ENCODE measurements around the gene KRTAP10-12. TPM values are rescaled to one million over a fixed set of nuclear protein-coding genes. Genes with fewer than 3 reads are reported as not detected.

KRTAP10-12 gene
- total RNA-seq, 2 donors from 2014 or later: not detected

DNA sequence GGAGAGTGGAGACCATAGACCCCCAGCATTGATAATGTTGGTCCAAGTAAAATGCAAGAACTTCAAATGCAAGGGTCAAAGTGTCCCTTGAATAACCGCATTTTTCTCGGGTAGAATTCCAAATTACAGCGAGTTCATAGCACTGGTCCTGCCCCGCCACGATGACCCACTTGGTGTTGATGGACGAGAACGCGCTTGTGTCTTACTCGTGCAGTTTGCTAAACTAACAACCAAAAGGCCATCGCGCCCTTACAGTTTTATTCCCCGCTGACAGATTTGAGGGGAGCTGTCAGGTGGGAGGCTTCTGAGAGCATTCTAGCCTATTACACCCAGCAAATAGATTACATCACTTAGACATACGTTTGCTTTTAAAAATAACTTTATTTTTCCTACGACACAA, 31.7 kb downstream of the KRTAP10-12 start:
- TF ChIP-seq, protein P1, sequence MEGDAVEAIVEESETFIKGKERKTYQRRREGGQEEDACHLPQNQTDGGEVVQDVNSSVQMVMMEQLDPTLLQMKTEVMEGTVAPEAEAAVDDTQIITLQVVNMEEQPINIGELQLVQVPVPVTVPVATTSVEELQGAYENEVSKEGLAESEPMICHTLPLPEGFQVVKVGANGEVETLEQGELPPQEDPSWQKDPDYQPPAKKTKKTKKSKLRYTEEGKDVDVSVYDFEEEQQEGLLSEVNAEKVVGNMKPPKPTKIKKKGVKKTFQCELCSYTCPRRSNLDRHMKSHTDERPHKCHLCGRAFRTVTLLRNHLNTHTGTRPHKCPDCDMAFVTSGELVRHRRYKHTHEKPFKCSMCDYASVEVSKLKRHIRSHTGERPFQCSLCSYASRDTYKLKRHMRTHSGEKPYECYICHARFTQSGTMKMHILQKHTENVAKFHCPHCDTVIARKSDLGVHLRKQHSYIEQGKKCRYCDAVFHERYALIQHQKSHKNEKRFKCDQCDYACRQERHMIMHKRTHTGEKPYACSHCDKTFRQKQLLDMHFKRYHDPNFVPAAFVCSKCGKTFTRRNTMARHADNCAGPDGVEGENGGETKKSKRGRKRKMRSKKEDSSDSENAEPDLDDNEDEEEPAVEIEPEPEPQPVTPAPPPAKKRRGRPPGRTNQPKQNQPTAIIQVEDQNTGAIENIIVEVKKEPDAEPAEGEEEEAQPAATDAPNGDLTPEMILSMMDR (IDR thresholded peaks at IDR 0.05): no peak
- TF ChIP-seq POLR2AphosphoS5 (IDR thresholded peaks at IDR 0.05): no peak
- TF ChIP-seq POLR2A (IDR thresholded peaks at IDR 0.05): no peak
- no peak for DNase-seq (ENCODE audit: low spot score)
- no peaks in the 10 kb centered on the region for H3K36me3 ChIP-seq
- intact Hi-C loops (cut with DNase I): no loop called here
- H3K4me3 ChIP-seq: no peak overlapping the region
- no peak overlapping the region for H3K27ac ChIP-seq
- H3K27me3 ChIP-seq (replicated peaks; ENCODE audit: insufficient read depth): peaks cover 8% of the 10 kb centered on the region
- no peaks in the 10 kb centered on the region for H3K9me3 ChIP-seq
- 86% methylated on average over 14 of the region's 14 CpGs for WGBS
- H3K4me1 ChIP-seq (replicated peaks): no peaks in the 10 kb centered on the region

DNA sequence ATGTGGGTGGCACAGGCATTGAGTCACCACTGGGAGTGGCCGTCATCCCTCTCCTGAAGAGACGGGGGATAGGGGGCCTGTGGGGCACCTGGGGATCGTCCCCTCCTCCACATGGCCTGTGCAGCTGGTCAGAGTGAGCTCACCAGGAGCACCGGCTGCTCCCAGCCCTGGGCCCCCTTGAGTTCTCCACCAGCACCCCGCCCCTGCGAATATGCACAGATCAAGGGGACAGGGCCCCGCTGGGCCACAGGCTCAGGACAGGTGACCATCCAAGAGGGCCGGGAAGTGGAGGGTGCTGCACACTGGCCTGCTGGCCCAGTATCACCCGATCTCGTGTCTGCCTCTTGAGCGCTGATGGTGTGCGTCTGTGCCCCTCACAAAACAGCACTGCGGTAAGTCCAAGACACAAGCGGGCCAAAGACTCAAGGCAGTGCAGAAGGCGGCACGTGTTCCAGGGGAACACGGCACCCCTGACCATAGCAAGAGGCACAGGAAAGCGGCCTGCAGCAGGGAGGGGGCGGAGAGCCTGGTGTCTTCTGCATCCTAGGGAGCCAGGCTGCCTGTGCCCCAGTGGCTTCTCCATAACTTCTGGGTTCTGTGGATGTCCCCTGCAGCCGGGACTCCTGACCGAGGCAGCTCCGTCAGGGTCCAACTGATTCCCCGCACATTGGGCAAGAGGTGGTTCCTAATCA, 32.5 kb downstream of the KRTAP10-12 start:
- DNase-seq (ENCODE audit: low spot score): no peak
- Histone ChIP-seq H3K4me3 (no peak overlapping the region), H3K36me3 (no peaks in the 10 kb centered on the region), H3K27me3 (replicated peaks; ENCODE audit: insufficient read depth) (peaks cover 4% of the 10 kb centered on the region), H3K9me3 (no peaks in the 10 kb centered on the region), H3K27ac (no peak overlapping the region), H3K4me1 (replicated peaks) (no peaks in the 10 kb centered on the region)
- intact Hi-C loops (cut with DNase I): no loop called here
- TF ChIP-seq POLR2A (IDR thresholded peaks at IDR 0.05) (no peak), POLR2AphosphoS5 (IDR thresholded peaks at IDR 0.05) (no peak)
- TF ChIP-seq, protein P1 (IDR thresholded peaks at IDR 0.05): no peak
- 87% methylated on average over 23 of the region's 23 CpGs for WGBS

DNA sequence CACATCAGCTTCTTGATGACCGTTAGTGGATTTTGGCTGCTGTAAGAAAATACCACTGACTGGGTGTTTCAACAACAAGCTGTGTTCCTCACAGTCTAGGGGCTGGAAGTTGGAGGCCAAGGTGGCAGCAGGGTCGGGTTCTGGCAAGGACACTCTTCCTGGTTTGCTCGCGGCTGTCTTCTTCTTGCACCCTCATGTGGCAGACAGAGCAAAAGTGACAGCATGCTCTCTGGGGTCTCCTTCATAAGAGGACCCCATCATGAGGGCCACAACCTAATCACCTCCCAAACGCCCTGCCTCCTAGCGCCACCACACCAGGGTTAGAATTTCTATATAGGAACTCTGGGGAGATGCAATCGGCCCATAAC, 33.0 kb downstream of the KRTAP10-12 start:
- Histone ChIP-seq H3K27me3 (replicated peaks; ENCODE audit: insufficient read depth) (peaks cover 4% of the 10 kb centered on the region), H3K4me1 (replicated peaks) (no peaks in the 10 kb centered on the region), H3K9me3 (no peaks in the 10 kb centered on the region), H3K4me3 (no peak overlapping the region), H3K27ac (no peak overlapping the region), H3K36me3 (no peaks in the 10 kb centered on the region)
- DNase-seq (ENCODE audit: low spot score): no peak
- TF ChIP-seq, protein P1 (IDR thresholded peaks at IDR 0.05): no peak
- TF ChIP-seq POLR2A (IDR thresholded peaks at IDR 0.05) (no peak), POLR2AphosphoS5 (IDR thresholded peaks at IDR 0.05) (no peak)
- 87% methylated on average over 7 of the region's 7 CpGs for WGBS
- intact Hi-C loops (cut with DNase I): no loop called here

DNA sequence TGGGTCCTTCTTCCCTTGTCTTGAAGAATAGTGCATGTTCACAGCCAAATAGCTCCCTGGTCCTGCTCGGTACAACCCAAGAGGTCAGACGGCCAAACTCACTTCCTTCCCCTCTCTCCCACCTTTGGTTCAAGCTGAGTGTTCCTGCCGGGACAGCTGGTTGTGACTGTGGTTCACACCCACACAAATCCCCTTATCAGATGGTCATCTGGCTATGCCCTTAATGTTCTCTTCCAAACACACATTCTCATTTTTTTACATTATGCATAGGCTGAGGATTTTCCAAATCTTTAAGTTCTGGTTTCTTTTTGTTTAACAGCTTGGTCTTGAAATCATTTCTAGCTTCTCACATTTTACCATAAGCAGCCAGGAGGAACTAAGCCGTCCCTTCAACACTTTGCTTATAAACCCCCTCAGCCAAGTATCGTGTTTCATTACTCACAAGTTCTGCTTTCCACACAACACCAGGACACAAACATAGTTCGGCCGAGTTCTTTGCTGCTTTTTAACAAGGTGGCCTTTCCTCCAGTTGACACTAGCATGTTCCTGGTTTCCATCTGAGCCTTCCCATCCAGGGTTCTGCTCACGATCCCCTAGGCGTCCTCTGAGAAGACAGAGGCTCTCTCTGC, 34.1 kb downstream of the KRTAP10-12 start:
- Histone ChIP-seq H3K9me3 (no peaks in the 10 kb centered on the region), H3K27ac (no peak overlapping the region), H3K27me3 (replicated peaks; ENCODE audit: insufficient read depth) (peaks cover 4% of the 10 kb centered on the region), H3K4me3 (no peak overlapping the region), H3K4me1 (replicated peaks) (no peaks in the 10 kb centered on the region), H3K36me3 (no peaks in the 10 kb centered on the region)
- WGBS: 63% methylated on average over 9 of the region's 9 CpGs
- no peak for DNase-seq (ENCODE audit: low spot score)
- intact Hi-C loops (cut with DNase I): no loop called here
- TF ChIP-seq, protein P1 (IDR thresholded peaks at IDR 0.05): no peak
- TF ChIP-seq POLR2AphosphoS5 (IDR thresholded peaks at IDR 0.05) (no peak), POLR2A (IDR thresholded peaks at IDR 0.05) (no peak)

DNA sequence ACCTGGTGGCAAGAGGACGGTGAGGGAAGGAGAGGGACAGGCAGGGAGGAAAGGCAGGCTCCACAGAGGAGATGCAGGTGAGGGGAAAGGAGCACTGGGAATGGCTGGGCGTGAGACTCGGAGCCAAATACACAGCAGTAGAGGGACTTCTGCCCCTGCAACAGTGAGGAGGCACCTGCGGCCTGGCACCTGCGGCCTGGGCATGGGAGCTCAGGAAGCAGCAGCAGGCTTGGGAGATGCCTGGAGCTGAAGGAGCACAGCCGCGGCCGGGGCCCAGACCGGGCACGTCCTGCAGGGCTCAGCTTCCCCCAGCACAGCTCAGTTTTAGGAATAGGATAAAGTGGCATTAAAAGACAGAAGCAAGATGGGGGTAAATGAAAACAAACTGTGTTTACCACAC, 35.3 kb downstream of the KRTAP10-12 start:
- Histone ChIP-seq H3K27me3 (replicated peaks; ENCODE audit: insufficient read depth) (peaks cover under 1% of the 10 kb centered on the region), H3K36me3 (no peaks in the 10 kb centered on the region), H3K4me3 (no peak overlapping the region), H3K4me1 (replicated peaks) (peaks cover 3% of the 10 kb centered on the region), H3K9me3 (no peaks in the 10 kb centered on the region), H3K27ac (no peak overlapping the region)
- WGBS: 96% methylated on average over 10 of the region's 10 CpGs
- DNase-seq (ENCODE audit: low spot score): no peak
- intact Hi-C loops (cut with DNase I): no loop called here
- TF ChIP-seq POLR2A (IDR thresholded peaks at IDR 0.05) (no peak), POLR2AphosphoS5 (IDR thresholded peaks at IDR 0.05) (no peak)
- TF ChIP-seq, protein P1 (IDR thresholded peaks at IDR 0.05): no peak

Measured in prostate gland (tissue), 2 donors.